HEK293 (cell line): ENCODE data around the gene CARM1.
A peak's percentile ranks its signal among the peaks of the same experiment; 100 is the strongest.

Source experiments
- GLIS2 ChIP-seq: fragments of 450-650 bp; formaldehyde crosslinking; IDR thresholded peaks from 2 replicates; pipeline ENCODE4 v1.5.1; 2016; ENCODE audit warnings: missing biosample characterization, missing genetic modification characterization
- HOXA7 ChIP-seq: sonication (generic); formaldehyde crosslinking; IDR thresholded peaks from 2 replicates; pipeline ENCODE4 v1.8.1; 2022; ENCODE audit warnings: missing genetic modification reagents, borderline replicate concordance
- KLF10 ChIP-seq: fragments of 450-650 bp; IDR thresholded peaks from 2 replicates; pipeline ENCODE4 v1.5.1; 2018; ENCODE audit warnings: missing biosample characterization, mild to moderate bottlenecking, missing genetic modification characterization
- KLF9 ChIP-seq: fragments of 450-650 bp; formaldehyde crosslinking; IDR thresholded peaks from 2 replicates; pipeline ENCODE4 v1.5.1; 2016; ENCODE audit warnings: missing biosample characterization, missing genetic modification characterization, low read depth
- PRDM1 ChIP-seq: fragments of 450-650 bp; formaldehyde crosslinking; IDR thresholded peaks from 2 replicates; pipeline ENCODE4; 2016; ENCODE audit warnings: missing biosample characterization, missing genetic modification characterization
- RBAK ChIP-seq: fragments of 450-650 bp; formaldehyde crosslinking; IDR thresholded peaks from 2 replicates; pipeline ENCODE4 v1.5.1; 2016; ENCODE audit warnings: missing biosample characterization, missing genetic modification characterization
- SCRT1 ChIP-seq: fragments of 450-650 bp; formaldehyde crosslinking; IDR thresholded peaks from 2 replicates; pipeline ENCODE4 v1.5.1; 2016; ENCODE audit warnings: missing biosample characterization, missing genetic modification characterization, borderline replicate concordance
- SCRT2 ChIP-seq: fragments of 450-650 bp; formaldehyde crosslinking; IDR thresholded peaks from 2 replicates; pipeline ENCODE4 v1.5.1; 2016; ENCODE audit warnings: missing biosample characterization, missing genetic modification characterization
- ZBTB1 ChIP-seq: fragments of 450-650 bp; formaldehyde crosslinking; IDR thresholded peaks from 2 replicates; pipeline ENCODE4 v1.5.1; 2016; ENCODE audit warnings: missing biosample characterization, missing genetic modification characterization
- ZBTB17 ChIP-seq: fragments of 450-650 bp; formaldehyde crosslinking; IDR thresholded peaks from 2 replicates; pipeline ENCODE4 v1.5.1; 2016; ENCODE audit warnings: missing biosample characterization, missing genetic modification characterization
- ZFP3 ChIP-seq: fragments of 450-650 bp; formaldehyde crosslinking; IDR thresholded peaks from 2 replicates; pipeline ENCODE4 v1.5.1; 2016; ENCODE audit warnings: low read depth, missing biosample characterization, missing genetic modification characterization
- ZNF174 ChIP-seq: fragments of 450-650 bp; formaldehyde crosslinking; IDR thresholded peaks from 2 replicates; pipeline ENCODE4 v1.5.0; 2017; ENCODE audit warnings: missing biosample characterization, mild to moderate bottlenecking, missing genetic modification characterization
- ZNF223 ChIP-seq: fragments of 450-650 bp; formaldehyde crosslinking; IDR thresholded peaks from 2 replicates; pipeline ENCODE4 v1.5.1; 2016; ENCODE audit warnings: missing biosample characterization, missing genetic modification characterization
- ZNF266 ChIP-seq: fragments of 450-650 bp; formaldehyde crosslinking; IDR thresholded peaks from 2 replicates; pipeline ENCODE4 v1.5.1; 2016; ENCODE audit warnings: missing biosample characterization, missing genetic modification characterization, low read depth
- ZNF366 ChIP-seq: fragments of 450-650 bp; formaldehyde crosslinking; conservative IDR thresholded peaks from 2 replicates; pipeline ENCODE4 v1.5.1; 2016; ENCODE audit warnings: missing biosample characterization, missing genetic modification characterization
- ZNF426 ChIP-seq: fragments of 450-650 bp; formaldehyde crosslinking; IDR thresholded peaks from 2 replicates; pipeline ENCODE4 v1.5.1; 2017; ENCODE audit warnings: missing biosample characterization, missing genetic modification characterization, mild to moderate bottlenecking, inconsistent platforms, moderate library complexity
- ZNF510 ChIP-seq: fragments of 450-650 bp; formaldehyde crosslinking; IDR thresholded peaks from 2 replicates; pipeline ENCODE4 v1.5.1; 2018; ENCODE audit warnings: mild to moderate bottlenecking, missing genetic modification characterization, missing biosample characterization; ENCODE audit not compliant: insufficient replicate concordance
- ZNF529 ChIP-seq: fragments of 450-650 bp; formaldehyde crosslinking; IDR thresholded peaks from 2 replicates; pipeline ENCODE4 v1.5.1; 2017; ENCODE audit warnings: missing genetic modification characterization, missing biosample characterization; ENCODE audit not compliant: insufficient replicate concordance
- ZNF548 ChIP-seq: fragments of 450-650 bp; formaldehyde crosslinking; IDR thresholded peaks from 2 replicates; pipeline ENCODE4 v1.5.1; 2016; ENCODE audit warnings: missing biosample characterization, missing genetic modification characterization
- ZNF768 ChIP-seq: fragments of 450-650 bp; formaldehyde crosslinking; IDR thresholded peaks from 2 replicates; pipeline ENCODE4 v1.5.1; 2018; ENCODE audit warnings: missing biosample characterization, mild to moderate bottlenecking, missing genetic modification characterization
- ZNF791 ChIP-seq: fragments of 450-650 bp; formaldehyde crosslinking; IDR thresholded peaks from 2 replicates; pipeline ENCODE4 v1.5.1; 2016; ENCODE audit warnings: missing biosample characterization, missing genetic modification characterization
- TF ChIP-seq, protein P1 (sequence below): fragments of 450-650 bp; formaldehyde crosslinking; IDR thresholded peaks from 2 replicates; pipeline ENCODE4 v1.5.1; 2016; ENCODE audit warnings: missing biosample characterization, missing genetic modification characterization
- TF ChIP-seq, protein P2 (sequence below): fragments of 450-650 bp; formaldehyde crosslinking; IDR thresholded peaks from 2 replicates; pipeline ENCODE4 v1.5.1; 2017; ENCODE audit warnings: missing biosample characterization, missing genetic modification characterization
- TF ChIP-seq, protein P3 (sequence below): fragments of 450-650 bp; formaldehyde crosslinking; IDR thresholded peaks from 2 replicates; pipeline ENCODE4 v1.5.1; 2017; ENCODE audit warnings: missing biosample characterization, missing genetic modification characterization
- TF ChIP-seq, protein P4 (sequence below): fragments of 450-650 bp; IDR thresholded peaks from 2 replicates; pipeline ENCODE4 v1.5.1; 2018; ENCODE audit warnings: missing biosample characterization, missing genetic modification characterization
- TF ChIP-seq, protein P5 (sequence below): fragments of 450-650 bp; formaldehyde crosslinking; IDR thresholded peaks from 2 replicates; pipeline ENCODE4 v1.5.1; 2016; ENCODE audit warnings: missing biosample characterization, missing genetic modification characterization
- TF ChIP-seq, protein P6 (sequence below): fragments of 450-650 bp; formaldehyde crosslinking; IDR thresholded peaks from 2 replicates; pipeline ENCODE4 v1.5.1; 2016; ENCODE audit warnings: missing biosample characterization, missing genetic modification characterization
- TF ChIP-seq, protein P7 (sequence below): fragments of 450-650 bp; IDR thresholded peaks from 2 replicates; pipeline ENCODE4 v1.5.1; 2018; ENCODE audit warnings: missing biosample characterization, mild to moderate bottlenecking, missing genetic modification characterization

Gene CARM1

DNA sequence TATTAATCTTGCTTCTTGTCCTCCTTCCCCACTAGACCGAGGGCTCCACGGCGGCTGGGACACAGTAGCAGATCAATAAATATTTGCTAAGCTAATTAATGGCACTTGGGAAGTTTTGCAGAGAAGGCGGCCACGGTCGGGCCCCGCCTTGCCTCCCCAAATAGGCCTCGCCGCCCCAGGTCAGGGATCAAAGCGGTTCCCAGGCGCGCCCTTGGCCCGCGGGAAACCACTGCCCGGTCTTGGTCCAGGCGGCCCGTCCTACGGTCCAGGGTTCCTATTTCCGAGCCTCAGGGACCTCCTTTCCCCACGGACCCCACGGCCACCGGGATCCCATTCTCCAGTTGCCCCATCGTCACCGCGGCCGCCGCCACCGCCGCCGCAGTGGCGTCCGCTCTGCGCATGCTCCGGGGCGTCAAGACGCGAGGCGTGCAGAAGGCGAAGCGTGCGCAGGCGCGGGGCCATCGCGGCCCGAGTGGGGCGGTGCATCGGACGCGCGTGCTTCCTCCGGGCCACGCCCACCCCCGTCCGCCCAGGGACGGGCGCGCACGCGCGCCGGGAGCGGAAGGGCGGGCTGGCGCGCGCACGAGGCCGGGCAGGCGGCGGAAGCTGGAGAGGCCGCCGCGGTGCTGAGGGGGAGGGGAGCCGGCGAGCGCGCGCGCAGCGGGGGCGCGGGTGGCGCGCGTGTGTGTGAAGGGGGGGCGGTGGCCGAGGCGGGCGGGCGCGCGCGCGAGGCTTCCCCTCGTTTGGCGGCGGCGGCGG is 89.1 kb downstream of the CARM1 start, which contains the start of gene SMARCA4 (continued):
- no peak for TF ChIP-seq RBAK (tag by site-specific recombination)
- TF ChIP-seq, protein P1, sequence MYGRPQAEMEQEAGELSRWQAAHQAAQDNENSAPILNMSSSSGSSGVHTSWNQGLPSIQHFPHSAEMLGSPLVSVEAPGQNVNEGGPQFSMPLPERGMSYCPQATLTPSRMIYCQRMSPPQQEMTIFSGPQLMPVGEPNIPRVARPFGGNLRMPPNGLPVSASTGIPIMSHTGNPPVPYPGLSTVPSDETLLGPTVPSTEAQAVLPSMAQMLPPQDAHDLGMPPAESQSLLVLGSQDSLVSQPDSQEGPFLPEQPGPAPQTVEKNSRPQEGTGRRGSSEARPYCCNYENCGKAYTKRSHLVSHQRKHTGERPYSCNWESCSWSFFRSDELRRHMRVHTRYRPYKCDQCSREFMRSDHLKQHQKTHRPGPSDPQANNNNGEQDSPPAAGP (tag by site-specific recombination) = peak; percentile 81; the same call in 1 of the 2 replicates
- TF ChIP-seq, protein P2, sequence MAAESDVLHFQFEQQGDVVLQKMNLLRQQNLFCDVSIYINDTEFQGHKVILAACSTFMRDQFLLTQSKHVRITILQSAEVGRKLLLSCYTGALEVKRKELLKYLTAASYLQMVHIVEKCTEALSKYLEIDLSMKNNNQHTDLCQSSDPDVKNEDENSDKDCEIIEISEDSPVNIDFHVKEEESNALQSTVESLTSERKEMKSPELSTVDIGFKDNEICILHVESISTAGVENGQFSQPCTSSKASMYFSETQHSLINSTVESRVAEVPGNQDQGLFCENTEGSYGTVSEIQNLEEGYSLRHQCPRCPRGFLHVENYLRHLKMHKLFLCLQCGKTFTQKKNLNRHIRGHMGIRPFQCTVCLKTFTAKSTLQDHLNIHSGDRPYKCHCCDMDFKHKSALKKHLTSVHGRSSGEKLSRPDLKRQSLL (tag by site-specific recombination) = no peak
- no peak for TF ChIP-seq ZNF426 (tag by site-specific recombination)
- TF ChIP-seq ZNF174 (tag by site-specific recombination) = no peak
- peak; percentile 78 for TF ChIP-seq KLF9 (tag by site-specific recombination)
- no peak for TF ChIP-seq ZBTB17 (tag by site-specific recombination)
- TF ChIP-seq SCRT1 (tag by site-specific recombination) = no peak
- TF ChIP-seq ZNF510 (tag by site-specific recombination) = no peak
- TF ChIP-seq PRDM1 (tag by site-specific recombination) = no peak
- TF ChIP-seq GLIS2 = no peak
- no peak for TF ChIP-seq ZNF223
- TF ChIP-seq ZNF529 (tag by site-specific recombination) = no peak
- TF ChIP-seq HOXA7 = no peak
- TF ChIP-seq ZNF366 (tag by site-specific recombination) = no peak
- TF ChIP-seq, protein P3, sequence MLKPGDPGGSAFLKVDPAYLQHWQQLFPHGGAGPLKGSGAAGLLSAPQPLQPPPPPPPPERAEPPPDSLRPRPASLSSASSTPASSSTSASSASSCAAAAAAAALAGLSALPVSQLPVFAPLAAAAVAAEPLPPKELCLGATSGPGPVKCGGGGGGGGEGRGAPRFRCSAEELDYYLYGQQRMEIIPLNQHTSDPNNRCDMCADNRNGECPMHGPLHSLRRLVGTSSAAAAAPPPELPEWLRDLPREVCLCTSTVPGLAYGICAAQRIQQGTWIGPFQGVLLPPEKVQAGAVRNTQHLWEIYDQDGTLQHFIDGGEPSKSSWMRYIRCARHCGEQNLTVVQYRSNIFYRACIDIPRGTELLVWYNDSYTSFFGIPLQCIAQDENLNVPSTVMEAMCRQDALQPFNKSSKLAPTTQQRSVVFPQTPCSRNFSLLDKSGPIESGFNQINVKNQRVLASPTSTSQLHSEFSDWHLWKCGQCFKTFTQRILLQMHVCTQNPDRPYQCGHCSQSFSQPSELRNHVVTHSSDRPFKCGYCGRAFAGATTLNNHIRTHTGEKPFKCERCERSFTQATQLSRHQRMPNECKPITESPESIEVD = no peak
- no peak for TF ChIP-seq ZNF791 (tag by site-specific recombination)
- no peak for TF ChIP-seq ZFP3 (tag by site-specific recombination)
- TF ChIP-seq SCRT2 (tag by site-specific recombination) = no peak
- TF ChIP-seq, protein P4, sequence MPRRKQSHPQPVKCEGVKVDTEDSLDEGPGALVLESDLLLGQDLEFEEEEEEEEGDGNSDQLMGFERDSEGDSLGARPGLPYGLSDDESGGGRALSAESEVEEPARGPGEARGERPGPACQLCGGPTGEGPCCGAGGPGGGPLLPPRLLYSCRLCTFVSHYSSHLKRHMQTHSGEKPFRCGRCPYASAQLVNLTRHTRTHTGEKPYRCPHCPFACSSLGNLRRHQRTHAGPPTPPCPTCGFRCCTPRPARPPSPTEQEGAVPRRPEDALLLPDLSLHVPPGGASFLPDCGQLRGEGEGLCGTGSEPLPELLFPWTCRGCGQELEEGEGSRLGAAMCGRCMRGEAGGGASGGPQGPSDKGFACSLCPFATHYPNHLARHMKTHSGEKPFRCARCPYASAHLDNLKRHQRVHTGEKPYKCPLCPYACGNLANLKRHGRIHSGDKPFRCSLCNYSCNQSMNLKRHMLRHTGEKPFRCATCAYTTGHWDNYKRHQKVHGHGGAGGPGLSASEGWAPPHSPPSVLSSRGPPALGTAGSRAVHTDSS (tag by site-specific recombination) = 0 out of 2 replicates have a peak, but pooled peaks have one; percentile 14
- TF ChIP-seq ZNF768 (tag by site-specific recombination) = no peak
- TF ChIP-seq, protein P5, sequence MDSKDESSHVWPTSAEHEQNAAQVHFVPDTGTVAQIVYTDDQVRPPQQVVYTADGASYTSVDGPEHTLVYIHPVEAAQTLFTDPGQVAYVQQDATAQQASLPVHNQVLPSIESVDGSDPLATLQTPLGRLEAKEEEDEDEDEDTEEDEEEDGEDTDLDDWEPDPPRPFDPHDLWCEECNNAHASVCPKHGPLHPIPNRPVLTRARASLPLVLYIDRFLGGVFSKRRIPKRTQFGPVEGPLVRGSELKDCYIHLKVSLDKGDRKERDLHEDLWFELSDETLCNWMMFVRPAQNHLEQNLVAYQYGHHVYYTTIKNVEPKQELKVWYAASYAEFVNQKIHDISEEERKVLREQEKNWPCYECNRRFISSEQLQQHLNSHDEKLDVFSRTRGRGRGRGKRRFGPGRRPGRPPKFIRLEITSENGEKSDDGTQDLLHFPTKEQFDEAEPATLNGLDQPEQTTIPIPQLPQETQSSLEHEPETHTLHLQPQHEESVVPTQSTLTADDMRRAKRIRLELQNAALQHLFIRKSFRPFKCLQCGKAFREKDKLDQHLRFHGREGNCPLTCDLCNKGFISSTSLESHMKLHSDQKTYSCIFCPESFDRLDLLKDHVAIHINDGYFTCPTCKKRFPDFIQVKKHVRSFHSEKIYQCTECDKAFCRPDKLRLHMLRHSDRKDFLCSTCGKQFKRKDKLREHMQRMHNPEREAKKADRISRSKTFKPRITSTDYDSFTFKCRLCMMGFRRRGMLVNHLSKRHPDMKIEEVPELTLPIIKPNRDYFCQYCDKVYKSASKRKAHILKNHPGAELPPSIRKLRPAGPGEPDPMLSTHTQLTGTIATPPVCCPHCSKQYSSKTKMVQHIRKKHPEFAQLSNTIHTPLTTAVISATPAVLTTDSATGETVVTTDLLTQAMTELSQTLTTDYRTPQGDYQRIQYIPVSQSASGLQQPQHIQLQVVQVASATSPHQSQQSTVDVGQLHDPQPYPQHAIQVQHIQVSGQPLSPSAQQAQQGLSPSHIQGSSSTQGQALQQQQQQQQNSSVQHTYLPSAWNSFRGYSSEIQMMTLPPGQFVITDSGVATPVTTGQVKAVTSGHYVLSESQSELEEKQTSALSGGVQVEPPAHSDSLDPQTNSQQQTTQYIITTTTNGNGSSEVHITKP (tag by site-specific recombination) = no peak
- TF ChIP-seq ZNF266 (tag by site-specific recombination) = no peak
- no peak for TF ChIP-seq ZNF548 (tag by site-specific recombination)
- TF ChIP-seq, protein P6, sequence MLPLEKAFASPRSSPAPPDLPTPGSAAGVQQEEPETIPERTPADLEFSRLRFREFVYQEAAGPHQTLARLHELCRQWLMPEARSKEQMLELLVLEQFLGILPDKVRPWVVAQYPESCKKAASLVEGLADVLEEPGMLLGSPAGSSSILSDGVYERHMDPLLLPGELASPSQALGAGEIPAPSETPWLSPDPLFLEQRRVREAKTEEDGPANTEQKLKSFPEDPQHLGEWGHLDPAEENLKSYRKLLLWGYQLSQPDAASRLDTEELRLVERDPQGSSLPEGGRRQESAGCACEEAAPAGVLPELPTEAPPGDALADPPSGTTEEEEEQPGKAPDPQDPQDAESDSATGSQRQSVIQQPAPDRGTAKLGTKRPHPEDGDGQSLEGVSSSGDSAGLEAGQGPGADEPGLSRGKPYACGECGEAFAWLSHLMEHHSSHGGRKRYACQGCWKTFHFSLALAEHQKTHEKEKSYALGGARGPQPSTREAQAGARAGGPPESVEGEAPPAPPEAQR (tag by site-specific recombination) = no peak
- TF ChIP-seq KLF10 (tag by site-specific recombination) = peak; percentile 32; the same call in 1 of the 2 replicates
- TF ChIP-seq, protein P7, sequence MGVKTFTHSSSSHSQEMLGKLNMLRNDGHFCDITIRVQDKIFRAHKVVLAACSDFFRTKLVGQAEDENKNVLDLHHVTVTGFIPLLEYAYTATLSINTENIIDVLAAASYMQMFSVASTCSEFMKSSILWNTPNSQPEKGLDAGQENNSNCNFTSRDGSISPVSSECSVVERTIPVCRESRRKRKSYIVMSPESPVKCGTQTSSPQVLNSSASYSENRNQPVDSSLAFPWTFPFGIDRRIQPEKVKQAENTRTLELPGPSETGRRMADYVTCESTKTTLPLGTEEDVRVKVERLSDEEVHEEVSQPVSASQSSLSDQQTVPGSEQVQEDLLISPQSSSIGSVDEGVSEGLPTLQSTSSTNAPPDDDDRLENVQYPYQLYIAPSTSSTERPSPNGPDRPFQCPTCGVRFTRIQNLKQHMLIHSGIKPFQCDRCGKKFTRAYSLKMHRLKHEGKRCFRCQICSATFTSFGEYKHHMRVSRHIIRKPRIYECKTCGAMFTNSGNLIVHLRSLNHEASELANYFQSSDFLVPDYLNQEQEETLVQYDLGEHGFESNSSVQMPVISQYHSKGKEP (tag by site-specific recombination) = no peak
- no peak for TF ChIP-seq ZBTB1
